Trophoblast cell (in vitro differentiated cells and primary cell): ENCODE data around the gene KIF2C.

ENCODE experiments used
- DNase-seq, 2 donors: peaks; one replicate each; pipeline ENCODE4 v3.0.0-alpha.2; 2016
- H2AFZ ChIP-seq: 2 replicates; pipeline ENCODE4 v1.6.1; 2013; ENCODE audit warnings: low read length, moderate library complexity, mild to moderate bottlenecking; ENCODE audit not compliant: insufficient read depth, poor library complexity
- H2AK5ac ChIP-seq: 2 replicates; pipeline ENCODE4 v1.6.1; 2013; ENCODE audit warnings: mild to moderate bottlenecking, low read length
- H2BK120ac ChIP-seq: 2 replicates; pipeline ENCODE4 v1.6.1; 2013; ENCODE audit warnings: low read length, mild to moderate bottlenecking, moderate library complexity; ENCODE audit not compliant: insufficient read depth, poor library complexity
- H2BK12ac ChIP-seq: 2 replicates; pipeline ENCODE4 v1.6.1; 2013; ENCODE audit warnings: mild to moderate bottlenecking, low read length, moderate library complexity
- H2BK5ac ChIP-seq: 2 replicates; pipeline ENCODE4 v1.6.1; 2013; ENCODE audit warnings: low read length, low read depth, moderate library complexity, mild to moderate bottlenecking; ENCODE audit not compliant: poor library complexity
- H3K14ac ChIP-seq: 2 replicates; pipeline ENCODE4 v1.6.1; 2013; ENCODE audit warnings: mild to moderate bottlenecking, low read length
- H3K18ac ChIP-seq: 2 replicates; pipeline ENCODE4 v1.6.1; 2013; ENCODE audit warnings: mild to moderate bottlenecking, low read length
- H3K23ac ChIP-seq: 2 replicates; pipeline ENCODE4 v1.6.1; 2013; ENCODE audit warnings: low read length
- H3K27ac ChIP-seq: 2 replicates; pipeline ENCODE4 v1.5.1; 2013; ENCODE audit warnings: low read depth, mild to moderate bottlenecking, inconsistent platforms, low read length, moderate library complexity
- H3K27me3 ChIP-seq: 2 replicates; pipeline ENCODE4 v1.6.1; 2013; ENCODE audit warnings: inconsistent platforms, mild to moderate bottlenecking, low read length, moderate library complexity; ENCODE audit not compliant: insufficient read depth
- H3K36me3 ChIP-seq, 2 experiments: 1 replicate in 1 of 2; 2 replicates in 1 of 2; pipeline ENCODE4 v1.6.1; 2013; ENCODE audit warnings: low read length in 2 of 2, mild to moderate bottlenecking in 2 of 2, moderate library complexity in 1 of 2; ENCODE audit not compliant: insufficient read depth in 2 of 2, control insufficient read depth in 1 of 2
- H3K4ac ChIP-seq: 2 replicates; pipeline ENCODE4 v1.6.1; 2013; ENCODE audit warnings: low read depth, mild to moderate bottlenecking, low read length, moderate library complexity
- H3K4me1 ChIP-seq, 2 experiments: 1 replicate in 1 of 2; 2 replicates in 1 of 2; pipeline ENCODE4 v1.6.1; 2013; ENCODE audit warnings: low read length in 2 of 2, mild to moderate bottlenecking in 2 of 2, moderate library complexity in 1 of 2; ENCODE audit not compliant: insufficient read depth in 2 of 2, control insufficient read depth in 1 of 2
- H3K4me2 ChIP-seq: 2 replicates; pipeline ENCODE4 v1.6.1; 2013; ENCODE audit warnings: inconsistent platforms, mild to moderate bottlenecking, low read length, moderate library complexity
- H3K4me3 ChIP-seq: 2 replicates; pipeline ENCODE4 v1.5.1; 2013; ENCODE audit warnings: mild to moderate bottlenecking, low read depth, low read length, inconsistent platforms
- H3K79me1 ChIP-seq: one replicate; pipeline ENCODE4 v1.6.1; 2013; ENCODE audit warnings: low read length
- H3K79me2 ChIP-seq: 2 replicates; pipeline ENCODE4 v1.6.1; 2013; ENCODE audit warnings: low read length, mild to moderate bottlenecking; ENCODE audit not compliant: control insufficient read depth, insufficient read depth, poor library complexity
- H3K9ac ChIP-seq: 2 replicates; pipeline ENCODE4 v1.6.1; 2013; ENCODE audit warnings: mild to moderate bottlenecking, low read length
- H3K9me3 ChIP-seq: 2 replicates; pipeline ENCODE4 v1.6.1; 2013; ENCODE audit warnings: low read depth, mild to moderate bottlenecking, control low read depth, inconsistent platforms, low read length; ENCODE audit not compliant: insufficient read depth
- H4K12ac ChIP-seq: 2 replicates; pipeline ENCODE4 v1.6.1; 2013; ENCODE audit warnings: low read depth, mild to moderate bottlenecking, low read length, moderate library complexity
- H4K8ac ChIP-seq: 2 replicates; pipeline ENCODE4 v1.6.1; 2013; ENCODE audit warnings: low read depth, mild to moderate bottlenecking, low read length, moderate library complexity
- H4K91ac ChIP-seq: one replicate; pipeline ENCODE4 v1.6.1; 2013; ENCODE audit warnings: low read depth, mild to moderate bottlenecking, low read length, moderate library complexity
- WGBS: extraction: QIAGEN DNeasy Blood & Tissue Kit; methylation state at CpG from one replicate; pipeline ENCODE4 v1.1.7; 2013; ENCODE audit warnings: missing lambda C conversion rate; ENCODE audit not compliant: insufficient read length, insufficient coverage; ENCODE audit errors: extremely low coverage; 5-methylcytosine and 5-hydroxymethylcytosine counted together

Gene KIF2C

GRCh38 chr1:44714532-44714931, 25.1 kb upstream of the KIF2C start:
- H3K36me3 ChIP-seq = no peaks in the 10 kb centered on the region
- H3K4ac ChIP-seq = no peak overlapping the region
- no peak overlapping the region for H2BK120ac ChIP-seq
- H3K27me3 ChIP-seq = no peaks in the 10 kb centered on the region
- no peak overlapping the region for H3K4me3 ChIP-seq
- no CpG with 5 or more reads among the region's 7 CpGs for WGBS
- no peak overlapping the region for H3K9ac ChIP-seq
- no peak overlapping the region for H3K14ac ChIP-seq
- no peak overlapping the region for H3K27ac ChIP-seq
- no peak overlapping the region for H2BK12ac ChIP-seq
- no peaks in the 10 kb centered on the region for H3K4me1 ChIP-seq
- H4K91ac ChIP-seq = no peak overlapping the region
- no peak overlapping the region for H2BK5ac ChIP-seq
- H4K12ac ChIP-seq = no peak overlapping the region
- H3K79me2 ChIP-seq = no peaks in the 10 kb centered on the region
- no peak for DNase-seq
- peak overlapping the region; percentile 25 for H2AFZ ChIP-seq
- no peak overlapping the region for H4K8ac ChIP-seq
- H3K4me2 ChIP-seq = no peak overlapping the region
- no peaks in the 10 kb centered on the region for H3K9me3 ChIP-seq
- no peaks in the 10 kb centered on the region for H3K79me1 ChIP-seq
- H2AK5ac ChIP-seq = no peak overlapping the region
- no peak overlapping the region for H3K18ac ChIP-seq
- H3K23ac ChIP-seq = no peak overlapping the region

GRCh38 chr1:44714944-44715571, 24.6 kb upstream of the KIF2C start:
- no peaks in the 10 kb centered on the region for H3K9me3 ChIP-seq
- peak; percentile 70 to 90 for DNase-seq
- no peak overlapping the region for H3K4me3 ChIP-seq
- H3K4me1 ChIP-seq = no peaks in the 10 kb centered on the region
- no peak overlapping the region for H3K27ac ChIP-seq
- H3K36me3 ChIP-seq = no peaks in the 10 kb centered on the region
- H2AK5ac ChIP-seq = no peak overlapping the region
- H3K23ac ChIP-seq = no peak overlapping the region
- H2AFZ ChIP-seq = peak overlapping the region; percentile 25
- no peak overlapping the region for H4K8ac ChIP-seq
- H2BK120ac ChIP-seq = no peak overlapping the region
- no peak overlapping the region for H3K14ac ChIP-seq
- no peak overlapping the region for H2BK5ac ChIP-seq
- no CpG with 5 or more reads among the region's 9 CpGs for WGBS
- no peaks in the 10 kb centered on the region for H3K79me1 ChIP-seq
- no peak overlapping the region for H2BK12ac ChIP-seq
- no peaks in the 10 kb centered on the region for H3K79me2 ChIP-seq
- no peak overlapping the region for H3K4ac ChIP-seq
- H3K18ac ChIP-seq = no peak overlapping the region
- no peak overlapping the region for H4K91ac ChIP-seq
- no peak overlapping the region for H3K4me2 ChIP-seq
- no peaks in the 10 kb centered on the region for H3K27me3 ChIP-seq
- no peak overlapping the region for H3K9ac ChIP-seq
- no peak overlapping the region for H4K12ac ChIP-seq

DNA sequence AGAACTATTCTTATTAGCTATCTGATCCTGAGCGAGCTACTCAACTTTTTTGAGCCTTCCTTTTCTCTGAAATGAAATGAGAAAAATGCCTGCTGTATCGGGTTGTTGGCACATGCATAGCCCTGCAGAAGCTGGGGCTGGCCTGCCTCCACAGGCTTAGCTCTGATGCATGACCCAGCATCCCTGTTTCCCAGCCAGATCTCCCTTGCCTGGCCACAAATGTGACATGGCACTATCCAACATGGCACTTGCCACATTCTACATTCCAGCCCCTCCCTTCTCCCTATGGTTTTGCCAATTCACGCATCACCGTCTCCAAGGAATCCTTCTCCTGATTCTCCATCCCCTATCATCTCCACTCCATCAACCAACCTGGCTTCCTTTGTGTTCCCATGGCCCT, 22.5 kb upstream of the KIF2C start:
- Histone ChIP-seq H3K9me3 (no peaks in the 10 kb centered on the region), H3K14ac (no peak overlapping the region), H3K27me3 (no peaks in the 10 kb centered on the region), H2AK5ac (no peak overlapping the region), H2BK12ac (no peak overlapping the region), H3K9ac (no peak overlapping the region), H3K79me2 (no peaks in the 10 kb centered on the region), H3K23ac (no peak overlapping the region), H4K8ac (no peak overlapping the region), H3K36me3 (no peaks in the 10 kb centered on the region), H4K91ac (no peak overlapping the region), H2AFZ (no peak overlapping the region), H3K4me2 (no peak overlapping the region), H3K4me1 (no peaks in the 10 kb centered on the region), H2BK5ac (no peak overlapping the region), H3K27ac (no peak overlapping the region), H2BK120ac (no peak overlapping the region), H4K12ac (no peak overlapping the region), H3K79me1 (no peaks in the 10 kb centered on the region), H3K4ac (no peak overlapping the region), H3K18ac (no peak overlapping the region), H3K4me3 (no peak overlapping the region)
- no peak for DNase-seq
- WGBS = no CpG with 5 or more reads among the region's 4 CpGs

DNA sequence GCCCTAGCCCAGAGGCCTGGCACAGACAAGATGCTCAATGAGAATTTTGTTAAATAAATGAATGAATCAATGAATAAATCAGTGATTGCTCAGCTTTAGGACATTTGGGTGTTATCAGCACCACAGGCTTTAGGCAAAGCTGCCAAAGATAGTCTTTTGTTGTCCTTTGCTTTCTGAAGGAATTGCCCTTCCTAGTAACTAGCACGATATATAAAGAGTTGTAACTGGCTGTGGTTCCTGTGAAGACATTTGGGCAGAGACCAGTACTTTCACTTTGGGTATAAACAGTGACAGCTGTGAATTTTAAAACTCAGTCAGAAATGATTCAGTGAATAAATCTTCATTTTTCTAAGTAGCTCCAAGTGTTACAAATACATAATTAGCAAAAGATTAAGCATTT, 22.0 kb upstream of the KIF2C start:
- no CpG with 5 or more reads among the region's 1 CpG for WGBS
- no peak overlapping the region for H2BK12ac ChIP-seq

More for the DNA sequence above, 22.0 kb upstream of the KIF2C start:
- Histone ChIP-seq H3K4me1 (no peaks in the 10 kb centered on the region), H3K36me3 (no peaks in the 10 kb centered on the region), H3K79me1 (no peaks in the 10 kb centered on the region), H2AK5ac (no peak overlapping the region), H3K4me2 (no peak overlapping the region), H3K14ac (no peak overlapping the region), H3K18ac (no peak overlapping the region), H3K27me3 (no peaks in the 10 kb centered on the region), H4K8ac (no peak overlapping the region), H4K12ac (no peak overlapping the region), H3K9me3 (no peaks in the 10 kb centered on the region), H3K9ac (no peak overlapping the region), H3K4me3 (no peak overlapping the region), H2BK120ac (no peak overlapping the region), H3K27ac (no peak overlapping the region), H3K23ac (no peak overlapping the region), H3K4ac (no peak overlapping the region), H3K79me2 (no peaks in the 10 kb centered on the region), H2BK5ac (no peak overlapping the region), H2AFZ (no peak overlapping the region), H4K91ac (no peak overlapping the region)
- DNase-seq = no peak
